ENCODE measurements around the gene SUPT4H1. TPM values are rescaled to one million over a fixed set of nuclear protein-coding genes. Genes with fewer than 3 reads are reported as not detected.

The SUPT4H1 gene
- total and polyA plus RNA-seq, 9 of the 15 experiments (the other 6 are each of a cell fraction or from before 2014, with no cell fraction given) = 62.1 to 320 (median 117) TPM

DNA sequence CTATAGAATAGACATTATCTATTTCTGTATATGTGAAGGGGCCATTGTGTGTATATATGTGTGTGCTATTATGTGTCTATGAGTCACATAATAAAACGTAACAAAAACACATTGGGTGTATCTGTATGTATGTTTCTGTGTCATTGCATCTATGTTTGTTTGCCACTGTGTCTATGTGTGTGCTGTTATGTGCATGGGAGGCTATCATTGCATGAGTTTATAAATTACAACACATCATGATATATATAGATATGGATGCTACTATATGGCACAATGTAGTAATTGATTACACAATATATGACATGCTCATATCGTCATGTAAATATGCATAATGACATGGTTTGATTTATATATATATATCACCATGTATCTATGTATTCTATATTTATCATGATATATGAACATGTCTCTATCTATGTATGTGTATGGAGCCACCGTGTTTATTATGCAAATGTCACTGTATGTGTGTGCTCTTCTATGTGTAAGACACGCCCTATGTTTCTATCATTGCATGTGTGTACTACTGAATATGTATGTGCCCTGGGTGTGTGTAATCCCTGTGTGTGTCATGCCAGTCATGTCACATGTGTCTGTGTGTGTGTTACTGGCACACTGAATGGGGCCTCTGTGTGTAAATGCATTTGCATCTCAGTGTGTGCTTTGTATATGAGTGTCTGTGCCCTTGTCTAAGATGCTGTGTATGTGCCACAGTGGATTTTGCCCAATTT is 22.0 kb downstream of the SUPT4H1 start (continued):
- TF ChIP-seq, protein P1, sequence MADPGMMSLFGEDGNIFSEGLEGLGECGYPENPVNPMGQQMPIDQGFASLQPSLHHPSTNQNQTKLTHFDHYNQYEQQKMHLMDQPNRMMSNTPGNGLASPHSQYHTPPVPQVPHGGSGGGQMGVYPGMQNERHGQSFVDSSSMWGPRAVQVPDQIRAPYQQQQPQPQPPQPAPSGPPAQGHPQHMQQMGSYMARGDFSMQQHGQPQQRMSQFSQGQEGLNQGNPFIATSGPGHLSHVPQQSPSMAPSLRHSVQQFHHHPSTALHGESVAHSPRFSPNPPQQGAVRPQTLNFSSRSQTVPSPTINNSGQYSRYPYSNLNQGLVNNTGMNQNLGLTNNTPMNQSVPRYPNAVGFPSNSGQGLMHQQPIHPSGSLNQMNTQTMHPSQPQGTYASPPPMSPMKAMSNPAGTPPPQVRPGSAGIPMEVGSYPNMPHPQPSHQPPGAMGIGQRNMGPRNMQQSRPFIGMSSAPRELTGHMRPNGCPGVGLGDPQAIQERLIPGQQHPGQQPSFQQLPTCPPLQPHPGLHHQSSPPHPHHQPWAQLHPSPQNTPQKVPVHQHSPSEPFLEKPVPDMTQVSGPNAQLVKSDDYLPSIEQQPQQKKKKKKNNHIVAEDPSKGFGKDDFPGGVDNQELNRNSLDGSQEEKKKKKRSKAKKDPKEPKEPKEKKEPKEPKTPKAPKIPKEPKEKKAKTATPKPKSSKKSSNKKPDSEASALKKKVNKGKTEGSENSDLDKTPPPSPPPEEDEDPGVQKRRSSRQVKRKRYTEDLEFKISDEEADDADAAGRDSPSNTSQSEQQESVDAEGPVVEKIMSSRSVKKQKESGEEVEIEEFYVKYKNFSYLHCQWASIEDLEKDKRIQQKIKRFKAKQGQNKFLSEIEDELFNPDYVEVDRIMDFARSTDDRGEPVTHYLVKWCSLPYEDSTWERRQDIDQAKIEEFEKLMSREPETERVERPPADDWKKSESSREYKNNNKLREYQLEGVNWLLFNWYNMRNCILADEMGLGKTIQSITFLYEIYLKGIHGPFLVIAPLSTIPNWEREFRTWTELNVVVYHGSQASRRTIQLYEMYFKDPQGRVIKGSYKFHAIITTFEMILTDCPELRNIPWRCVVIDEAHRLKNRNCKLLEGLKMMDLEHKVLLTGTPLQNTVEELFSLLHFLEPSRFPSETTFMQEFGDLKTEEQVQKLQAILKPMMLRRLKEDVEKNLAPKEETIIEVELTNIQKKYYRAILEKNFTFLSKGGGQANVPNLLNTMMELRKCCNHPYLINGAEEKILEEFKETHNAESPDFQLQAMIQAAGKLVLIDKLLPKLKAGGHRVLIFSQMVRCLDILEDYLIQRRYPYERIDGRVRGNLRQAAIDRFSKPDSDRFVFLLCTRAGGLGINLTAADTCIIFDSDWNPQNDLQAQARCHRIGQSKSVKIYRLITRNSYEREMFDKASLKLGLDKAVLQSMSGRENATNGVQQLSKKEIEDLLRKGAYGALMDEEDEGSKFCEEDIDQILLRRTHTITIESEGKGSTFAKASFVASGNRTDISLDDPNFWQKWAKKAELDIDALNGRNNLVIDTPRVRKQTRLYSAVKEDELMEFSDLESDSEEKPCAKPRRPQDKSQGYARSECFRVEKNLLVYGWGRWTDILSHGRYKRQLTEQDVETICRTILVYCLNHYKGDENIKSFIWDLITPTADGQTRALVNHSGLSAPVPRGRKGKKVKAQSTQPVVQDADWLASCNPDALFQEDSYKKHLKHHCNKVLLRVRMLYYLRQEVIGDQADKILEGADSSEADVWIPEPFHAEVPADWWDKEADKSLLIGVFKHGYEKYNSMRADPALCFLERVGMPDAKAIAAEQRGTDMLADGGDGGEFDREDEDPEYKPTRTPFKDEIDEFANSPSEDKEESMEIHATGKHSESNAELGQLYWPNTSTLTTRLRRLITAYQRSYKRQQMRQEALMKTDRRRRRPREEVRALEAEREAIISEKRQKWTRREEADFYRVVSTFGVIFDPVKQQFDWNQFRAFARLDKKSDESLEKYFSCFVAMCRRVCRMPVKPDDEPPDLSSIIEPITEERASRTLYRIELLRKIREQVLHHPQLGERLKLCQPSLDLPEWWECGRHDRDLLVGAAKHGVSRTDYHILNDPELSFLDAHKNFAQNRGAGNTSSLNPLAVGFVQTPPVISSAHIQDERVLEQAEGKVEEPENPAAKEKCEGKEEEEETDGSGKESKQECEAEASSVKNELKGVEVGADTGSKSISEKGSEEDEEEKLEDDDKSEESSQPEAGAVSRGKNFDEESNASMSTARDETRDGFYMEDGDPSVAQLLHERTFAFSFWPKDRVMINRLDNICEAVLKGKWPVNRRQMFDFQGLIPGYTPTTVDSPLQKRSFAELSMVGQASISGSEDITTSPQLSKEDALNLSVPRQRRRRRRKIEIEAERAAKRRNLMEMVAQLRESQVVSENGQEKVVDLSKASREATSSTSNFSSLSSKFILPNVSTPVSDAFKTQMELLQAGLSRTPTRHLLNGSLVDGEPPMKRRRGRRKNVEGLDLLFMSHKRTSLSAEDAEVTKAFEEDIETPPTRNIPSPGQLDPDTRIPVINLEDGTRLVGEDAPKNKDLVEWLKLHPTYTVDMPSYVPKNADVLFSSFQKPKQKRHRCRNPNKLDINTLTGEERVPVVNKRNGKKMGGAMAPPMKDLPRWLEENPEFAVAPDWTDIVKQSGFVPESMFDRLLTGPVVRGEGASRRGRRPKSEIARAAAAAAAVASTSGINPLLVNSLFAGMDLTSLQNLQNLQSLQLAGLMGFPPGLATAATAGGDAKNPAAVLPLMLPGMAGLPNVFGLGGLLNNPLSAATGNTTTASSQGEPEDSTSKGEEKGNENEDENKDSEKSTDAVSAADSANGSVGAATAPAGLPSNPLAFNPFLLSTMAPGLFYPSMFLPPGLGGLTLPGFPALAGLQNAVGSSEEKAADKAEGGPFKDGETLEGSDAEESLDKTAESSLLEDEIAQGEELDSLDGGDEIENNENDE (IDR thresholded peaks at IDR 0.05; ENCODE audit: low read depth, low read length) = peak; percentile 38
- TF ChIP-seq NR2C1 (IDR thresholded peaks at IDR 0.05) (peak; percentile 39; the same call in 1 of the 2 replicates), NR2C1 (tag; IDR thresholded peaks at IDR 0.05) (peak; percentile 11; the same call in 1 of the 2 replicates), POLR2B (IDR thresholded peaks at IDR 0.05; ENCODE audit: low read depth, partially characterized antibody) (peak; percentile 88), SP2 (IDR thresholded peaks at IDR 0.05; ENCODE audit: extremely low read depth, low read depth, low read length, poor library complexity, severe bottlenecking) (no peak), ZNF324 (CRISPR knock-in tag; IDR thresholded peaks at IDR 0.05) (no peak; the same call in 1 of the 2 replicates), PHF20 (IDR thresholded peaks at IDR 0.05; ENCODE audit: partially characterized antibody) (peak; percentile 52), RBM25 (IDR thresholded peaks at IDR 0.05; ENCODE audit: low read depth, low read length, severe bottlenecking) (no peak), ZNF174 (CRISPR knock-in tag; IDR thresholded peaks at IDR 0.05) (0 out of 2 replicates have a peak, but pooled peaks have one; percentile 43), SREBF1 (IDR thresholded peaks at IDR 0.05; ENCODE audit: borderline replicate concordance, low read depth, low read length) (no peak), ARNT (IDR thresholded peaks at IDR 0.05) (peak in 1 of 2 experiments; percentile 68; a peak in 2 of 4 replicates), ZFX (CRISPR knock-in tag; IDR thresholded peaks at IDR 0.05) (no peak)
- TF ChIP-seq, protein P2, sequence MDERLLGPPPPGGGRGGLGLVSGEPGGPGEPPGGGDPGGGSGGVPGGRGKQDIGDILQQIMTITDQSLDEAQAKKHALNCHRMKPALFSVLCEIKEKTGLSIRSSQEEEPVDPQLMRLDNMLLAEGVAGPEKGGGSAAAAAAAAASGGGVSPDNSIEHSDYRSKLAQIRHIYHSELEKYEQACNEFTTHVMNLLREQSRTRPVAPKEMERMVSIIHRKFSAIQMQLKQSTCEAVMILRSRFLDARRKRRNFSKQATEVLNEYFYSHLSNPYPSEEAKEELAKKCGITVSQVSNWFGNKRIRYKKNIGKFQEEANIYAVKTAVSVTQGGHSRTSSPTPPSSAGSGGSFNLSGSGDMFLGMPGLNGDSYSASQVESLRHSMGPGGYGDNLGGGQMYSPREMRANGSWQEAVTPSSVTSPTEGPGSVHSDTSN (CRISPR knock-in tag; IDR thresholded peaks at IDR 0.05; ENCODE audit: low read depth) = no peak
- TF ChIP-seq, protein P2 (tag; conservative IDR thresholded peaks at IDR 0.05; ENCODE audit: low read depth) = peak; percentile 31
